Hematopoietic multipotent progenitor cell treated with erythropoietin and hydrocortisone succinate and interleukin-3 and kit ligand, for 6 days (in vitro differentiated cells): ENCODE measurements around the gene ATG7.

ENCODE experiments used
- DNase-seq: peaks from one replicate; pipeline ENCODE4 v3.0.0-alpha.2; 2015

The ATG7 gene, protein sequence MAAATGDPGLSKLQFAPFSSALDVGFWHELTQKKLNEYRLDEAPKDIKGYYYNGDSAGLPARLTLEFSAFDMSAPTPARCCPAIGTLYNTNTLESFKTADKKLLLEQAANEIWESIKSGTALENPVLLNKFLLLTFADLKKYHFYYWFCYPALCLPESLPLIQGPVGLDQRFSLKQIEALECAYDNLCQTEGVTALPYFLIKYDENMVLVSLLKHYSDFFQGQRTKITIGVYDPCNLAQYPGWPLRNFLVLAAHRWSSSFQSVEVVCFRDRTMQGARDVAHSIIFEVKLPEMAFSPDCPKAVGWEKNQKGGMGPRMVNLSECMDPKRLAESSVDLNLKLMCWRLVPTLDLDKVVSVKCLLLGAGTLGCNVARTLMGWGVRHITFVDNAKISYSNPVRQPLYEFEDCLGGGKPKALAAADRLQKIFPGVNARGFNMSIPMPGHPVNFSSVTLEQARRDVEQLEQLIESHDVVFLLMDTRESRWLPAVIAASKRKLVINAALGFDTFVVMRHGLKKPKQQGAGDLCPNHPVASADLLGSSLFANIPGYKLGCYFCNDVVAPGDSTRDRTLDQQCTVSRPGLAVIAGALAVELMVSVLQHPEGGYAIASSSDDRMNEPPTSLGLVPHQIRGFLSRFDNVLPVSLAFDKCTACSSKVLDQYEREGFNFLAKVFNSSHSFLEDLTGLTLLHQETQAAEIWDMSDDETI

DNA sequence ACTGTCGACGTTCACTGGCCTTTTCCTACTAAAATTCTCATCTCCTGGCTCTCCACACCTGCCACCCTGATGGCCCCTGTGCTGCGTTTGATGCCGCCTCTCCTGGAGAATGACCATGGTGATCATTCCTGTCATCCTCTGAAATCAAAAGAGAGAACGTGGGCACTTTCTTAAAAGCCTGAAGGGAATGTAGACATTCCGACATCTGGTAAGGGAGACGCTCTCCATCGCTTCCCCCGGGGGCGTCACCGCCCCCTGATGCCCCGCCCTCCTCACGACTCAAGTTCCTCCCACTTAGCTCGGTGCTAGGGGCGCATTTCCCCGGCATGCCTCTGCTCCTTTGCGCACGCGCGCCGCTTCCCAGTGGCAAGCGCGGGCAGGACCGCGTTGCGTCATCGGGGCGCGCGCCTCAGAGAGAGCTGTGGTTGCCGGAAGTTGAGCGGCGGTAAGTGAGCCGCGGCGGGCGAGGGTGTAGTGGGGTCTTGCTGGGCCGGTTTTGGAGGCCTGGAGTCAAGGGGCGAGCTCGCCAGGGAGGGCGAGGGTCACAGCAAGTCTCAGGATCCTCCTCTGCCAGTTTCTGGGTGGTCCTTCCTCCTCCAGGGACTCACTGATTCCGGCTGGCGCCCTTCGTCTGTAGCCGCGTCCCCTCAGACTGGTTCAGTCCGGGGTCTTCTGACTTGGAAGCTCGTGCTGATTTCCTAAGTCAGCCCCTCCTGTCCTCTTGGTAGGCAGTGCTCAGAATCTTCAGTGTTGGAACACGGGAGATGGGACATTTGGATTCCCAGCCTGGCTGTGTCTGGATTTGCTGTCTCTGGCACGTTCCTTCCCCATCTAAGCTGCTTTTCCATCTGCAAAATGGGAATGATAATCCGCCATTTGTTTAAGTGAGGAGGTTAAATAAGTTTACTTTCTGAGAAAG, at the start of gene ATG7:
TSS of gene ATG7 (plus strand) at position 412 of the 919 bp plus-strand sequence. CDS start 26,299 bp downstream, outside the sequence.
- peak; percentile 99 for DNase-seq

DNA sequence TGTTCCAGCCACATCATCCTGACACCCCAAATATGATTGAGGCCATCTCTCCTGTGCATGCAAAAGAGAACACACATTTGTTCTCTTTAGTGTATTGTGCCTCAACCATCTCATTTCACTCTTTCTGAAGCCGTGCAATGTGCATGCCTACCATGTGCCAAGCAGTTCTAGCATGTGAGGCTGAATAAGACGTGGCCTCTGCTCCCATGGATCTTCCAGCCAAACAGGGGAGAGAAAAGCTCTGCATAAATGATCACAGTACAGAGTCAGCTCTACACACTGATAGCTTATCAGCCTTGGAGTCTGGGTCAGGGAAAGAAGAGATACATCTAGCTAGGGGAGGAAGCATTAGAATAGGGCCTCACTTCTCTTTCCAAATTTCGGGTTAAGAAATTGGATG, 48.2 kb upstream of the ATG7 start:
- DNase-seq = no peak

DNA sequence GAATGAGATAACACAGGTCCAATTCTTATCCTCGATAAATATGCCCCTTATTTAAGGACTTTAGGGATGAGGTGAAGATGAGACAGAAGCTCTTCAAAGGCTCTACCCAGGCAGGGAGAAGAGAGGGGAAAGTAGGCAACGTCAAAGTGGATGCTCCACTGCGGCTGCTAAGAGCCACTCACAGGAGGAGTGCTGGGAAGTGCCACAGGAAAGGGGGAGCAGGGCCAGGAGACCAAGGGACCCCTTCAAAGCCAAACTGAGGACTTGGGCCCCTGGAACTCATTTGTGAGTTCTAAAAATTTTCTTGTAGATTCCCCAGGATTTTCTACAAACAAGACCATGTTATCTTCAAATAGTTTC, 47.3 kb upstream of the ATG7 start:
- DNase-seq = no peak

DNA sequence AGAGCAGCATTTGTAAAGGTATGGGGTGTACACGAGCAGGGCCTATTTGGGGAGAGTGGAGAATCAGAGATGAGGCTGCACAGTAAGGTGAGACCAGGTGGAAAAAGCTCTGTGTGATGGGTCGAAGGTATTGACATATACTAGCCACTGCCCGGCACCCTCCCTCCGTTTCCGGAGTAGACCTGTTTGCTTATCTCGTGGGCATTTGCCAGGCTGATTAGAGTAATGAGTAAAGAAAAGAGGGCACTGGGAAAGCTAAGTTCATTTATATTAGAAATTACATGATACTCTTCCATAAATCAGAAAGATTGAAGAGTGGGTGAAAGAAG, 46.2 kb upstream of the ATG7 start:
- DNase-seq = no peak

DNA sequence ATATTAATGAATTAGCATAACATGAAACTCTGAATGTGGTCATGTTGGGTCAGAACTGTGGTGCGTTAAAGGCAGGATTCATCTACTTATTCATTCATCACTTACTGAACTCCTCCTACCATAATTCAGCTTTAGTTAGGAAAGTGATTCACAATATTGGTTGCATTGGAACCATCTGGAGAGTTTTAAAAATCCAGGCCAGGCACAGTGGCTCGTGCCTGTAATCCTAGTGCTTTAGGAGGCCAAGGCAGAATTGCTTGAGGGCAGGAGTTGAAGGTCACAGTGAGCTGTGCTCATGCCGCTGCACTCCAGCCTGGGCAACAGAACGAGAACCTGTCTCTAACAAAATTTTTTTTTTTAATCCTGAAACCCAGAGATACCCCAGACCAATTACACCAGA, 44.2 kb upstream of the ATG7 start:
- DNase-seq = no peak

DNA sequence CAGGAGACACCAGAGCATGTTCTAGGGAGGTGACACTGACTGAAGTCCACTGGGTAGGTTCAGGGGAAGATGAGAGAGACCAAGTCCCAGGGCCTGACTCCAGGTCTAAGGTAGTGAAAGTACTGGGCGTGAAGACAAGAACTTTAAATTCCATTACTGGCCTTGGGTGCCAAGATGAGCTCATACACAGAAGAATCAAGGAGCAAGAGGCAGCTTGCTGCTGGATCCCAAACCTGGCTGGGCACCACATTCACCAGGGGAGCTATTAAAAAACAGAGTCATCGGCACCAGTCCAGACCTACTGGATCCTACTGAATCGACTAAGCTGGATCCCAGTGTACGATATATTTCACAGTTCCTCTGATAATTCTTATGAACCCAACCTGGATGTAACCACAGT, 42.1 kb upstream of the ATG7 start:
- DNase-seq = no peak

DNA sequence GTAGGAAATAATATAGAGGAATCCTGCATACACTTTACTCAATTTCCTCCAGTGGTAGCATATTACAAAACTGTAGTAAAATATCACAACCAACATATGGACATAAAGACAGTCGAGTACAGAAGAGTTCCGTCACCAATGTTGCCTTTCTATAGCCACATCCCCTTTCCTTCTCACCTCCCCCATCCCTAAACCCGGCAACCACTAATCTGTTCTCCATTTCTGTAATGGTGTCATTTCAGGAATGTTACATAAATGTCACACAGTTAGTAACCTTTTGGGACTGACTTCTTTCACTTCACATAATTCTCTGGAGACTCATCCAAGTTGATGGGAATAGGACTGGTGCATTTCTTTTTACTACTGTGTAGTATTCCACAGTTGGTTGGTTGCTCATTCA, 41.4 kb upstream of the ATG7 start:
- no peak for DNase-seq

DNA sequence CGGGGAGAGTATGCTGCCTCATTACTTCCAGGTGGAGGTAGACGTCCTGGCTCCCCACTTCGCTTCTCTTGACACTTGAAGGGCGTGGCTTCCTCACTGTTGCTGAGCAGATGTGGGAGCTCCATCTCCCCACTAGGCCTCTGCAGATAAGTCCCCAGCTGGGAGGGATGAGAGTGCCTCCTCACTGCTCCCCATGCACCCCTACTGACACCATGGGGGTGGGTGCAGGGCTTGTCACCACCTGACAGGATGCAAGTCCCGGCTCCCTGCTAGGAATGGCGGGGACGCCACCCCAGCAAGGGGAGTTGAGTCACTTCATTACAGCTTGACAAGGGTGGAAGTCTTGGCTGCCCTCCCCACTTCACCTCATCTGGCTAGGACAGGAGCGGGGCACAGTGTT, 36.8 kb upstream of the ATG7 start:
- no peak for DNase-seq

DNA sequence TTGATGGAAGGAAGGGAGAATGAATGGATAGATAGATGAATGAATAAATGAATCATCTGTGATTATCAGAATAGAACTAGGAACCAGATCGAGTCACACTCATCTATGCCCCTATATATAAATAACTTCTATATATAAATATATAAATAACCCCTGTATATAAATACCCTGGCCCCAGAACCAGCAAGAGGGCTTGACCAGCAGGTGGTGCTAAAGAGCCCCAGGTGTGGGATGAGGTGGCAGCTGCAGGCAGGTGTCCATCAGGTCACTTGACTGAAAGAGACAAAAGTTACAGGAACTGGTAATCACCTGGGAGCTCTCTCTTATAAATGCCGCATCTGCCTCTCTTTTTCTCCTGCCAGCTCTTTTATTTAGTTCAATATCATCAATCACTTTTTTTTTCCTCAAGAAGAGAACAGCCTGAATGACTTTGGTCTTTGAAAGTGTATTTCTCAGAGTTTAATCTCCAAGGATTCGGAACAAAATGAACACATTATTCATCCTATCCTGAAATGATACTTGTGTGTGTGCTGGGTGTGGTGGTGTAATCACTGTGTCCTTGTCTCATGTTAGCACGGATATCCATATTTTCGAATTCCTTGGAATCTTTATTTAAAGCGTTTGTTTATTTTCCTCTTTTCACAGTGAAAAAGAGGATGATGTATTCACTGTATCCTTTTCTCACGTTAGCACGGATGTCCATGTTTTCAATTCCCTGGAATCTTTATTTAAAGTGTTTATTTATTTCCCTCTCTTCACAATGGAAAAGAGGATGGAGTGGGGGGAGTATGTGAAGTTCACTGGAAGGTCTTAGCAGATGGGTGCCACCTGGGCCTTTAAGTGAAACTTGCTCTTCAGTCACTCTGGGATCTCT, 35.4 kb upstream of the ATG7 start:
- peak; percentile 70 for DNase-seq

DNA sequence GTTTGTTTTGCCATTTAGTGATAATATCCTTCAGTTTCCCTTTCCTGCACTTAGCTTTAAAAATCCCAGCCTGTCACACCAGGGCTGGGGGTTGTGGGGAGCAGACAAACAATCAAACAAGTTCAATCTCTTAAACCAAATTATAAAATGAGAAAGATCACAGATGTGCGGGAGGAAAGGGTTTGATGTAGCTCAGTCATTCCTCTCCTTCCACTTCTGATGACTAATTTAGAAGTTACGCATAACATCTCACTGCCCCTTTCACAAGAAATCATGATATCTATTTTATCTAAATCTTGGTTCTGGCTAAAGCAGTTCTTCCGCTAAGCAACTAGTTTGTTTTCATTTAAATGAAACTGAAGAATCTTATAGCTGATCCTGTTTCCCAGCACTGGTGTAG, 34.1 kb upstream of the ATG7 start:
- DNase-seq = no peak

DNA sequence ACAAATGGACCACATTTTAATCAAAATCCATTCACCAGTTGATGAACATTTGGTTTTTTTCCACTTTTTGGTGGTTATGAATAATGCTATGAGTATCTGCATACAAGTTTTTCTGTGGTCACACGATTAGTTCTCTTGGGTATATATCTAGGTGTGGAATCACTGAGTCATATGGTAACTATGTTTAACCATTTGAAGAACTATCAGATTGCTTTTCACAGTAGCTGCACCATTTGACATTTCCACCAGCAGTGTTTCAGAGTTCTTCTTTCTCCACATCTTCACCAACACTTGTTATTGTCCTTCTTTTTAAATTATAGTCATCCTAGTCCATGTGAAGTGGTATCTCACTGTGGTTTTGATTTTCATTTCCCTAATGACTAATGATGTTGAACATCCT, 33.3 kb upstream of the ATG7 start:
- DNase-seq = peak; percentile 34

DNA sequence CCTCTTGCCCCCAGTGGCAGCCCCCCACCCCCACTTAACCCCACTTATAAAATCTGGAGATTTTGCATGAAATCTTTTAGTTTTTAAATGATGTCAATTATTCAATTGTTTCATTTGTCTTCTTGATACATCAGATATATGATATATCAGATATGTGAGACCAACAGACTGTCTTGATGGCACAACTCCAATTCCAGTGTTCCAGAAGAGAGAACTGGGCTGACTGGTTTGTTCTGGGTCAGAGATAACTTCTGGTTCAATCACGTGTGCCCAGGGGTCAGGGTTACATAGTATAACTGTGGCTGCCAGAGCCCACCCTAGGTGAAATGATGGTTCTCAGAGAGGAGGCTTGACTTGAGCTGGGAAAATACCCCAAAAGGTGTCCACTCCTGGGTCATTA, 32.4 kb upstream of the ATG7 start:
- no peak for DNase-seq

DNA sequence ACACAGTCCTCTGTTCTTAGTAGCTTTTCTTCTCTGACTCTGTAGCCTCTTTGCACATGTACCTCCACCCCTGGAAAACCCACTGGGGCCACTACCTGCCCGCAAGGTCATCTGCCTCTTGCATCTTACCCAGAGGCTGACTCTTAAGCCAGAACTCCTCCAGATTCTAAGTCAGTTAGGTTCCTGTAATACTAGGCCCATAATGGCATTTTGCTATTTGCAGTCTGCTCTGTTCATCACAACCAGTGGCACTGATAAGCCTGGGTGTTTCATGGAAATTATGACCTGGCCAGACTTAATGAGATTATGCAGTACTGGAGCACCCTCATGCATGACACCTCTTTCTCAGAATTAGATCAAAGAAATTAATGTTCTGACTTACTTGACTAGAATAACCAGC, 31.7 kb upstream of the ATG7 start:
- DNase-seq = no peak

DNA sequence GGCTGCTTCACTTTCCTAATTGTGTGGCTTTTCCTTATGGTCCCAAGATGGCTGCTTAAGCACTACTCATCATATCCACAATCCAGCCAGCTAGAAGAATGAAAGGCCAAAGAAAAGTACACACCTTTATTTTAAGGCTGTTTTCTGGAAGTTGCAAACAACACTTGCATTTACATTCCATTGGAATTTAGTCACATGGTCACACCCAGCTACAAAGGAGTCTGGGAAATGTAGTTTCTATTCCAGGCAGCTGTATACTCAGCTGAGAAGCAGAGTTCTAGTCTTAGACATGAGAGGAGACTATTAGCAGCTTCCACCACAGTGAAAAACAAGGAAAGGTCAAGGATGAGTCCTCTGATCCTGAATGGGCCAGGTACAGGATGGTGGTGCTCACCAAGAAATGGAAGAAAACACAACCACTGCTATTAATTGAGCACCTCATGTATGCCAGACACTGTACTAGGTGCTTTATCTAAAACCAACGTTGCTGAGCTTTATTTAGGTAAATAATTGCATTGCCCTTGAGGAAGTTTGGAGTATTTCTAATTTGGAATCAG, 28.0 kb upstream of the ATG7 start:
- no peak for DNase-seq

DNA sequence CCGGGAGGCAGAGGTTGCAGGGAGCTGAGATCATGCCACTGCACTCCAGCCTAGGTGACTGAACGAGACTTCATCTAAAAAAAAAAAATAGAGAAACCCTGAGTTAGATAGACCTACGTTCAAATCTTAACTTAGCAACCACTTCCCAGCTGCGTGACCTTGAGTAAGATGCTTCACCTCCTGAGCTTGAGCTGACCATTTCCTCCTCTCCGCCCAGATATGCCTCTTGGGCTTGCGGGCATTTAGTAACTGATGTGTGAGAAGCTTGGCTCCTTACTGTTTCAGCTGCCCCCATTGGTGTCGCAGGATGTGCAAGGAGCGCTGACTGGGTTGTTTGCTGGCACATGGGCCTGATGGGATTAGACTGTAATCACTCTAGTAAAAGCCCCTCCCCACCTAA, 26.9 kb upstream of the ATG7 start:
- DNase-seq = no peak

DNA sequence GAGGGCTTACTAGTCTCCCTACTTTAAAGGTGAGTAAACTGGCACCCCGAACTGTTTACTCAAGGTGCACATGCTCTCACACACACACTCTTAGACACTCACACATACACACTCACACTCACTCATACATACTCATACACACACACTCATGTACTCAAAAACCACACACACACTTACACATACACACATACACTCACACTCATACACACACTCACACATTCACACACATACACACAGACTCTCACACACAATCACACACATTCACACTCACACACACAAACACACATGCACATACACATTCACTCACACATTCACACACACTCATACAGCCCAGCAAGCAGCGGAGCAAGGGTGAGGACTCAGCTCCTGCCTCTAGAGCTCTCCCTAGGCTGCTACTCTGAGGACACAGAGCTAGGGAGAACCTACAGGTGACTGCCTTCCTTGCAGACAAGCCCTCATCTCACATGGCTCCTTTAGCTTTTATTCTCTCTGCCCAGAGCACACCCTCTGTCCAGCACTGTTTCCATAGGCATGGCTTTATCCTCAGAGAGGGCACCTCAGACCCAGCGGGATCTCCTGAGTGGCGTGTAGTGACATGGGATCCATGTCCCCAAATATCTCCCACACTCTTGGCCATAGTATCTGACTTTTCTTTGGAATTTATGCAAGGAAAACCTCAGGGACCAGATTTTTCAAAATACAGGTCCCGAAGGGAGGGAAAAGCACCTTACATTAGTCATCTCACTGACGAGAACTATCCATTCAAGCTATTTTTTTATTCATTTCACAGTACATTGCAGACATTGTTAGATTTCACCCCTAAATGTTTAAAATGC, 26.2 kb upstream of the ATG7 start:
- no peak for DNase-seq

DNA sequence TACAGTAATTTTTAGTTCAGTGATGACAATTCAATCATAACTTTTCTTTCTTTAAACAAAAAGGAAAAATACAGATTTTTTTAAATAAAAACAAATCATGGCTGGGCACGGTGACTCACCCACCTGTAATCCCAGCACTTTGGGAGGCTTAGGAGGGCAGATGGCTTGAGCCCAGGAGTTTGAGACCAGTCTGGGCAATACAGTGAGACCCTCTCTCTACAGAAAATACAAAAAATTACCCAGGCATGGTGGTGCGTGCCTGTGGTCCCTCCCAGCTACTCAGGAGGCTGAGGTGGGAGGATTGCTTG, 25.6 kb upstream of the ATG7 start:
- no peak for DNase-seq

DNA sequence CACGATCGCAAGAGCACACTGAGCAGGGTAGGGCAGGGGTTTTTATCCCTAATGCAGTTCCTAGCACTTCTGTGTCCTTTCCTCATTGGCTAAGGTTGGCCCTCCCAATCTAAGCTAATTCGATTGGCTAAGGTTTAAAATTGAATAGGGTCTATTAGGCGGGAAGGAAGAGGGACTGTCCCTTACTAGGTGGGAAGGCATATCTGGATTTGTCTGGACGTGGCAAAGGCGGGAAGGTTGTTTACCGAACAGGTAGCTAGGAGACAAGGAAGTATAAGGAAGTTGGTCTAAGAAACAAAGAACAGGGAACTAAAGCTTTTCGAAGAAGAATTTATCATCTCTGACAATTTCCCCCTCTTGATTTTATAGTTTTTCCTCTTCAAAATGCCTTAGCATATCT, 24.8 kb upstream of the ATG7 start:
- no peak for DNase-seq

DNA sequence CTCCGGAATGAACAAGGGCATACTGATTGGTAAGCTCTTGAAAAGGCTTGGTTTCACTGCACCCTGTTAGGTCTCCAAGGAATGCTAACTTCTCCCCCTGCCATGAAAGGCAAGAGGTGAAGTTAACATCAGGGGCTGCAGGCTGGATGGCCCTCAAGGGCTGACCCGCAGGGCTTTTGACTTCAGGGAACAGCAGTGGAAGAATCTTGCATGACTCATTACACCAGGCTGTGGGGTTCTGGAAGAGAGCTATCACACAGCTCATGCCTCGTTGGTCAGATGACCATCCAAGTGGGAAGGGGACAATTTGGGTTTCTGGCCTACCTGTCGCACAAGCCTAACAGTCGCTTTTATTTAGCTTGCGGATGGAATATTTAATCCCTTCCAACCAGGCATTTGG, 23.6 kb upstream of the ATG7 start:
- DNase-seq = no peak

DNA sequence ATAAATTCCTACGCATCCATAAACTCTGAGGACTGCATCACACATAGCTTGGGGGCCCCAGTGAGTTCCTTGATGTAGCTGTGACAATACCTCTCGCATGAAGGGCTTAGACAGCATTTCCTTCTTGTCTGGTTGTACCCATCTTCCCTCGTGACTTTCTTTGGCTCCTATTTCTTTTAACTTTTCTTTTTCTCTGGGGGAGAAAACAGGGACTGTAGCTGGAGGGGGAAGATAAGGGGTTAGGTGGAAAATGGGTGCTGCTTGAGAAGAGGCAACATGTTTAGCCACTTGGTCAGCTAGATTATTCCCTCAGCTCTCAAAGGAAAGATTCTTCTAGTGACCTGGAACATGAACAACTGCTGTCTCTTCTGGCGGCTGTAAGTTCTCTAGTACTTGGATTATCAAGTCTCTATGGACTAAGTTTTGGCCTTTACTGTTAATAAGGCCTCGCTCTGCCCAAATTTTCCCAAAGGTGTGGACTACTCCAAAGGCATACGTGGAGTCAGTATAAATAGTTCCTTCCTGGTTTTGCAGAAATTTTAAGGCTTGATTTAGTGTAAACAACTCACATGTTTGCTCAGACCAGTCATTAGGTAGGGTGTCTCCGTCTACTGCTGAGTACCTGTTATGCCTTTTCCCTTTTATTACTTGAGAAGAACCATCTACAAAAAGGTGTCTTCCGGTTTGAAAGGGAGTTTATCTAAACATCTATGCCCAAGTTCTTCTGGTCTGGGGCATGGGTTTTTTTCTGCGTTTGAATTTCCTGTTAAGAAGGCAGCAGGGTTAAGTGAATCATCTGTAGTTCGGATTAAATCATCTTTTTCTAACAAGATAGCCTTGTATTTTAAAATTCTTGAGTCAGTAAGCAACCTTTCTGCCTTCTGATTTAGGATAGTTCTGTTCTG, 21.0 kb upstream of the ATG7 start:
- DNase-seq = no peak

DNA sequence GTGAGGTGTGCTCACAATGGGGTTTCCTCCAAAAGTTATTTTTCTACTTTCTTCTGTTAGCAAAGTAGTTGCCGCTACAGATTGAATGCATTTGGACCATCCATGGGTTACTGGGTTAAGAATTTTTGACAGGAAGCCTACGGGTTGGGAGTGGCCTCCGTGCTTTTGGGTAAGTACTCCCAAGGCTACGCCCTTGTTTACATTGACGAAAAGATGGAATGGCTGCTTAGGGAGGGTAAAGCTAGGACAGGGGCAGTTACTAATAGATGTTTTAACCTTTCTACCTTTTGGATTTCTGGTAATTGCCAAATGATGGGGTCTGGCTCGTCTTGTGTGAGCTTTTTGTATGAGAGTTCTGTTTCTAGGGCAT, 20.4 kb upstream of the ATG7 start:
- no peak for DNase-seq
